ENCODE data around the gene RAB27B. TPM values are rescaled to one million over a fixed set of nuclear protein-coding genes. Genes with fewer than 3 reads are reported as not detected.

RAB27B gene
- total RNA-seq, 1 experiment from 2014 or later: 13.2 TPM

DNA sequence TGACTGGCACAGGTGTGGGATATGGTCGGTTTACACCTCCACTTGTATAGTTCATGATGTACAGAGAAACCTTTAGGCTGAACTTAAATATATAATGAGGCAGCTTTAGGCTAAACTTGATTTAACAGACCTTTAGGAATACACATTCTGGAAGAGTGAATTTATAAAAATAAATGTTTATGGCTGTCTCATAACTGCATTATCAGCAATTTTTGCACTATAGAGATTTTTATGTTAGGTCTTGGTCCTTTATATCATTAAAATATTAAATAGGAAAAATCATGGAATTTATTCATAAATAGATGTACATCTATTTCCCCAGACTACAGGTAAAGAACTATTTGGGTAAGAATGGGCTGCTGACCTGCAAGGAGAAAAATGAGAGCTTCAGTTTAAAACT, 19.8 kb downstream of the RAB27B start:
- Histone ChIP-seq H3K27ac (ENCODE audit: low read length) (no peak overlapping the region), H3K27me3 (ENCODE audit: low read length) (no peaks in the 10 kb centered on the region), H3K9me2 (replicated peaks; ENCODE audit: low read length) (no peaks in the 10 kb centered on the region), H3K4me3 (ENCODE audit: low read length) (no peak overlapping the region), H3F3A (ENCODE audit: low read length, unreplicated experiment) (no peaks in the 10 kb centered on the region), H3K9me3 (ENCODE audit: low read length) (no peaks in the 10 kb centered on the region), H3K4me1 (ENCODE audit: insufficient read depth, low read length) (peaks cover 7% of the 10 kb centered on the region), H2AFZ (ENCODE audit: low read length) (no peak overlapping the region), H4K20me1 (ENCODE audit: low read length) (no peaks in the 10 kb centered on the region), H3K36me3 (ENCODE audit: low read depth, low read length) (no peaks in the 10 kb centered on the region), H3K4me2 (ENCODE audit: low read length) (no peak overlapping the region), H3K79me2 (ENCODE audit: low read length) (no peaks in the 10 kb centered on the region), H3K9ac (ENCODE audit: low read length) (no peak overlapping the region)
- BruUV-seq (replicated peaks): no TSS peak
- POLR2A ChIA-PET (ENCODE audit: unreplicated experiment): no interaction called here
- DNase-seq: no peak
- TF ChIP-seq, protein P1, sequence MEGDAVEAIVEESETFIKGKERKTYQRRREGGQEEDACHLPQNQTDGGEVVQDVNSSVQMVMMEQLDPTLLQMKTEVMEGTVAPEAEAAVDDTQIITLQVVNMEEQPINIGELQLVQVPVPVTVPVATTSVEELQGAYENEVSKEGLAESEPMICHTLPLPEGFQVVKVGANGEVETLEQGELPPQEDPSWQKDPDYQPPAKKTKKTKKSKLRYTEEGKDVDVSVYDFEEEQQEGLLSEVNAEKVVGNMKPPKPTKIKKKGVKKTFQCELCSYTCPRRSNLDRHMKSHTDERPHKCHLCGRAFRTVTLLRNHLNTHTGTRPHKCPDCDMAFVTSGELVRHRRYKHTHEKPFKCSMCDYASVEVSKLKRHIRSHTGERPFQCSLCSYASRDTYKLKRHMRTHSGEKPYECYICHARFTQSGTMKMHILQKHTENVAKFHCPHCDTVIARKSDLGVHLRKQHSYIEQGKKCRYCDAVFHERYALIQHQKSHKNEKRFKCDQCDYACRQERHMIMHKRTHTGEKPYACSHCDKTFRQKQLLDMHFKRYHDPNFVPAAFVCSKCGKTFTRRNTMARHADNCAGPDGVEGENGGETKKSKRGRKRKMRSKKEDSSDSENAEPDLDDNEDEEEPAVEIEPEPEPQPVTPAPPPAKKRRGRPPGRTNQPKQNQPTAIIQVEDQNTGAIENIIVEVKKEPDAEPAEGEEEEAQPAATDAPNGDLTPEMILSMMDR (conservative IDR thresholded peaks at IDR 0.05; ENCODE audit: low read depth, low read length): no peak
- no peak for TF ChIP-seq EZH2 (IDR thresholded peaks at IDR 0.05; ENCODE audit: low read length, unreplicated experiment)
- no peak for TF ChIP-seq EZH2phosphoT487 (IDR thresholded peaks at IDR 0.05; ENCODE audit: borderline replicate concordance, low read length)
- no peak for ATAC-seq
- CTCF ChIA-PET: no interaction called here
- intact Hi-C loops (cut with micrococcal nuclease): no loop called here

GRCh38 chr18:54849683-54850082, 21.4 kb downstream of the RAB27B start:
- Histone ChIP-seq H4K20me1 (ENCODE audit: low read length) (no peaks in the 10 kb centered on the region), H3K79me2 (ENCODE audit: low read length) (no peaks in the 10 kb centered on the region), H3K9me2 (replicated peaks; ENCODE audit: low read length) (no peaks in the 10 kb centered on the region), H3K4me1 (ENCODE audit: insufficient read depth, low read length) (peaks cover 7% of the 10 kb centered on the region), H3K9me3 (ENCODE audit: low read length) (no peaks in the 10 kb centered on the region), H3F3A (ENCODE audit: low read length, unreplicated experiment) (no peaks in the 10 kb centered on the region), H3K36me3 (ENCODE audit: low read depth, low read length) (no peaks in the 10 kb centered on the region), H3K27me3 (ENCODE audit: low read length) (no peaks in the 10 kb centered on the region), H3K9ac (ENCODE audit: low read length) (no peak overlapping the region), H3K4me3 (ENCODE audit: low read length) (no peak overlapping the region), H3K4me2 (ENCODE audit: low read length) (no peak overlapping the region), H2AFZ (ENCODE audit: low read length) (no peak overlapping the region), H3K27ac (ENCODE audit: low read length) (no peak overlapping the region)
- TF ChIP-seq EZH2phosphoT487 (IDR thresholded peaks at IDR 0.05; ENCODE audit: borderline replicate concordance, low read length) (no peak), EZH2 (IDR thresholded peaks at IDR 0.05; ENCODE audit: low read length, unreplicated experiment) (no peak)
- TF ChIP-seq, protein P1 (conservative IDR thresholded peaks at IDR 0.05; ENCODE audit: low read depth, low read length): no peak
- ATAC-seq: no peak
- ChIA-PET POLR2A (ENCODE audit: unreplicated experiment) (no interaction called here), CTCF (no interaction called here)
- DNase-seq: no peak
- BruUV-seq (replicated peaks): no TSS peak
- intact Hi-C loops (cut with micrococcal nuclease): no loop called here

- TF ChIP-seq EZH2 (IDR thresholded peaks at IDR 0.05; ENCODE audit: low read length, unreplicated experiment) (no peak), EZH2phosphoT487 (IDR thresholded peaks at IDR 0.05; ENCODE audit: borderline replicate concordance, low read length) (no peak)
- TF ChIP-seq, protein P1 (conservative IDR thresholded peaks at IDR 0.05; ENCODE audit: low read depth, low read length): no peak
- no peaks in the 10 kb centered on the region for H3K9me3 ChIP-seq (ENCODE audit: low read length)
- ATAC-seq: no peak
- H2AFZ ChIP-seq (ENCODE audit: low read length): no peak overlapping the region
- no peaks in the 10 kb centered on the region for H4K20me1 ChIP-seq (ENCODE audit: low read length)
- intact Hi-C loops (cut with micrococcal nuclease): no loop called here
- no peaks in the 10 kb centered on the region for H3K9me2 ChIP-seq (replicated peaks; ENCODE audit: low read length)
- CTCF ChIA-PET: no interaction called here
- no peaks in the 10 kb centered on the region for H3K27me3 ChIP-seq (ENCODE audit: low read length)
- H3K4me2 ChIP-seq (ENCODE audit: low read length): no peak overlapping the region
- no peak overlapping the region for H3K27ac ChIP-seq (ENCODE audit: low read length)
- no TSS peak for BruUV-seq (replicated peaks)
- no peaks in the 10 kb centered on the region for H3F3A ChIP-seq (ENCODE audit: low read length, unreplicated experiment)
- H3K4me3 ChIP-seq (ENCODE audit: low read length): no peak overlapping the region
- peaks cover 4% of the 10 kb centered on the region for H3K4me1 ChIP-seq (ENCODE audit: insufficient read depth, low read length)
- H3K79me2 ChIP-seq (ENCODE audit: low read length): no peaks in the 10 kb centered on the region
- POLR2A ChIA-PET (ENCODE audit: unreplicated experiment): no interaction called here
- H3K36me3 ChIP-seq (ENCODE audit: low read depth, low read length): no peaks in the 10 kb centered on the region
- H3K9ac ChIP-seq (ENCODE audit: low read length): no peak overlapping the region
- DNase-seq: no peak
Observed at GRCh38 chr18:54850598-54850997, 22.3 kb downstream of the RAB27B start.
